Progenitor cell of endocrine pancreas (in vitro differentiated cells): ENCODE data around the gene THRB. TPM values are rescaled to one million over a fixed set of nuclear protein-coding genes. Genes with fewer than 3 reads are reported as not detected.
A peak's percentile ranks its signal among the peaks of the same experiment; 100 is the strongest.
"Not testable (repeated sequence)": the region's sequence is repeated elsewhere in the genome, so short reads cannot be mapped to it uniquely, and the experiment has no call there.

ENCODE experiments used
- DNase-seq: peaks from one replicate; pipeline ENCODE4 v3.0.0; 2021; ENCODE audit warnings: low spot score; ENCODE audit not compliant: unreplicated experiment
- H3K27ac Mint-ChIP-seq: 2 replicates; pipeline ENCODE4 v1.8.0; 2021; ENCODE audit warnings: mild to moderate bottlenecking, moderate library complexity, mixed read lengths
- H3K27me3 Mint-ChIP-seq: 2 replicates; pipeline ENCODE4 v1.8.0; 2021; ENCODE audit warnings: mixed read lengths
- H3K36me3 Mint-ChIP-seq: 2 replicates; pipeline ENCODE4 v1.8.0; 2022; ENCODE audit warnings: mixed read lengths; ENCODE audit not compliant: insufficient read depth
- H3K4me1 Mint-ChIP-seq: 2 replicates; pipeline ENCODE4 v1.8.0; 2021; ENCODE audit warnings: low read depth, mixed read lengths
- H3K4me3 Mint-ChIP-seq: 2 replicates; pipeline ENCODE4 v1.8.0; 2021; ENCODE audit warnings: low read depth, mild to moderate bottlenecking, moderate library complexity, mixed read lengths
- H3K9me3 Mint-ChIP-seq: 2 replicates; pipeline ENCODE4 v1.8.0; 2021; ENCODE audit warnings: low read depth, mixed read lengths
- CTCF ChIP-seq: fragments of 200-600 bp; sonication (generic); IDR thresholded peaks from one replicate; pipeline ENCODE4 v1.5.0; 2021; ENCODE audit warnings: antibody characterized with exemption, mild to moderate bottlenecking; ENCODE audit not compliant: unreplicated experiment
- total RNA-seq: library from RNA; stranded (reverse); gene quantifications from 2 replicates; pipeline ENCODE4 v1.2.1, GENCODE V29; 2021

Gene THRB
- total RNA-seq, 1 donor from 2014 or later: 19.7 TPM

GRCh38 chr3:24400450-24400849, 94.2 kb downstream of the THRB start:
- TF ChIP-seq CTCF: no peak
- Mint-ChIP-seq H3K4me1 (peaks cover 22% of the 10 kb centered on the region), H3K9me3 (peaks cover 4% of the 10 kb centered on the region), H3K27ac (peak overlapping the region; percentile 71), H3K27me3 (peaks cover 36% of the 10 kb centered on the region), H3K4me3 (peak overlapping the region; percentile 52), H3K36me3 (peaks cover 6% of the 10 kb centered on the region)
- no peak for DNase-seq

DNA sequence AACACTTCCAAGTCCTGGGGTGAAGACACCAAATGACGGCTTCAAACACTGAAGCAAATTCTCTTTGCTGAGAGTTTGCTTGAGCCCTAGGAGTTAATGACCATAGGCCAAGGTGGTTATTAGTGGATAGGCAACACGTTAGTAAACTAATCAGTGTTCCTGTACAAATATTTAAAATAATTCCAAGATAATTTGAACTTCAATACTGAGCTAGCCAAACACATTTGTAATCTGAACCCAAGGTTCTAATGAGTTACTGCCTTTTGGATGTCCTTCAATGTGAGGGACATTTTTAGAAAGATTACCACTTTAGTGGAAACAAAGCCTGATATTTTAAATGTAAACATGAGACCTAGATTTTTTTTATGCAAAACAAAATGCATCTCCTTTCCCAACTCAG, 94.6 kb downstream of the THRB start:
- Mint-ChIP-seq H3K9me3 (peaks cover 4% of the 10 kb centered on the region), H3K27me3 (peaks cover 36% of the 10 kb centered on the region), H3K4me1 (peaks cover 22% of the 10 kb centered on the region), H3K4me3 (peak overlapping the region; percentile 52), H3K27ac (peak overlapping the region; percentile 71), H3K36me3 (peaks cover 6% of the 10 kb centered on the region)
- TF ChIP-seq CTCF: no peak
- no peak for DNase-seq

- H3K4me3 Mint-ChIP-seq: no peak overlapping the region
- peaks cover 22% of the 10 kb centered on the region for H3K4me1 Mint-ChIP-seq
- H3K36me3 Mint-ChIP-seq: peaks cover 6% of the 10 kb centered on the region
- no peak for TF ChIP-seq CTCF
- H3K27ac Mint-ChIP-seq: no peak overlapping the region
- peaks cover 40% of the 10 kb centered on the region for H3K27me3 Mint-ChIP-seq
- peaks cover 4% of the 10 kb centered on the region for H3K9me3 Mint-ChIP-seq
- no peak for DNase-seq
These were observed 95.0 kb downstream of the THRB start for GRCh38 chr3:24399614-24400013.

DNA sequence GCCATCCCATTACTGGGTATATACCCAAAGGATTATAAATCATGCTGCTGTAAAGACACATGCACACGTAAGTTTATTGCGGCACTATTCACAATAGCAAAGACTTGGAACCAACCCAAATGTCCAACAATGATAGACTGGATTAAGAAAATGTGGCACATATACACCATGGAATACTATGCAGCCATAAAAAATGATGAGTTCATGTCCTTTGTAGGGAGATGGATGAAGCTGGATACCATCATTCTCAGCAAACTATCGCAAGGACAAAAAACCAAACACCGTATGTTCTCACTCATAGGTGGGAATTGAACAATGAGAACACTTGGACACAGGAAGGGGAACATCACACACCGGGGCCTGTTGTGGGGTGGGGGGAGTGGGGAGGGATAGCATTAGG, 95.9 kb downstream of the THRB start:
- not testable (repeated sequence) for DNase-seq, H3K36me3 Mint-ChIP-seq, H3K4me3 Mint-ChIP-seq, H3K9me3 Mint-ChIP-seq, H3K27ac Mint-ChIP-seq
- peaks cover 48% of the 10 kb centered on the region for H3K27me3 Mint-ChIP-seq
- peaks cover 22% of the 10 kb centered on the region for H3K4me1 Mint-ChIP-seq

- Mint-ChIP-seq H3K4me3 (no peak overlapping the region), H3K27ac (no peak overlapping the region), H3K9me3 (no peaks in the 10 kb centered on the region), H3K27me3 (peaks cover 53% of the 10 kb centered on the region), H3K4me1 (peaks cover 17% of the 10 kb centered on the region), H3K36me3 (peaks cover 5% of the 10 kb centered on the region)
- no peak for TF ChIP-seq CTCF
- no peak for DNase-seq
These were observed 98.3 kb downstream of the THRB start for GRCh38 chr3:24396338-24396737.

DNA sequence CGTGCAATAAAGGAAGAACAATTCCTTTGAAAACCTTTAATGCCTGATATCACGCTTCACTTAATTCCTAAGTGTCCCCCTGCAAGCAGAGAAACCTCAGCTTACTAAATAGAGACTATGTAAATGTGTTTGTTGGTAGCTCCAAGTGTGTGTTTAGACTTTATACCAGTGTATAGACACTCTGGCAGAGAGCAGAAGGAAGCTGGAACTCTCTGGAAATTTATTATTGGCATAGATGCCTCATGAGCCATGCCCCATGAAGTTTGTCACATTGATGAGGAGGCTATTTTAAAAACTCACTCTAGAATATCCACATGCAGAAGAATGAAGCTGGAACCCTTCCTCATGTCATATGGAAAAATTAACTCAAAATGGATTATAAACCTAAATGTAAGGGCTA, 99.9 kb downstream of the THRB start:
- H3K27ac Mint-ChIP-seq: no peak overlapping the region
- peaks cover 7% of the 10 kb centered on the region for H3K4me1 Mint-ChIP-seq
- no peak for DNase-seq
- no peak for TF ChIP-seq CTCF
- no peak overlapping the region for H3K4me3 Mint-ChIP-seq
- H3K36me3 Mint-ChIP-seq: peaks cover 5% of the 10 kb centered on the region
- H3K9me3 Mint-ChIP-seq: no peaks in the 10 kb centered on the region
- peaks cover 45% of the 10 kb centered on the region for H3K27me3 Mint-ChIP-seq
